ENCODE measurements around the gene KCND1.

KCND1 gene

GRCh38 chrX:48942895-48943294 lies 28.7 kb downstream of the KCND1 start:
- in situ Hi-C loops (cut with MboI; ENCODE audit: low pct_unique_long_range_greater_than_20kb, low sequenced_read_pairs, unreplicated experiment): no loop called here
- TF ChIP-seq CTCF (IDR thresholded peaks at IDR 0.05; ENCODE audit: extremely low read depth, insufficient read depth, missing control alignments): no peak
- no peak for DNase-seq (ENCODE audit: low spot score)

- no peak for DNase-seq (ENCODE audit: low spot score)
- in situ Hi-C loops (cut with MboI; ENCODE audit: low pct_unique_long_range_greater_than_20kb, low sequenced_read_pairs, unreplicated experiment): no loop called here
- TF ChIP-seq CTCF (IDR thresholded peaks at IDR 0.05; ENCODE audit: extremely low read depth, insufficient read depth, missing control alignments): no peak
Measured at GRCh38 chrX:48940404-48940955, 31.2 kb downstream of the KCND1 start.

- DNase-seq (ENCODE audit: low spot score): no peak
- TF ChIP-seq CTCF (IDR thresholded peaks at IDR 0.05; ENCODE audit: extremely low read depth, insufficient read depth, missing control alignments): no peak
- in situ Hi-C loops (cut with MboI; ENCODE audit: low pct_unique_long_range_greater_than_20kb, low sequenced_read_pairs, unreplicated experiment): no loop called here
Measured at GRCh38 chrX:48939524-48940228, 32.0 kb downstream of the KCND1 start.

- in situ Hi-C loops (cut with MboI; ENCODE audit: low pct_unique_long_range_greater_than_20kb, low sequenced_read_pairs, unreplicated experiment): no loop called here
- DNase-seq (ENCODE audit: low spot score): no peak
- TF ChIP-seq CTCF (IDR thresholded peaks at IDR 0.05; ENCODE audit: extremely low read depth, insufficient read depth, missing control alignments): no peak
Measured at GRCh38 chrX:48938721-48939425, 32.8 kb downstream of the KCND1 start.

GRCh38 chrX:48937054-48937907 lies 34.4 kb downstream of the KCND1 start:
- peak; percentile 50 for TF ChIP-seq CTCF (IDR thresholded peaks at IDR 0.05; ENCODE audit: extremely low read depth, insufficient read depth, missing control alignments)
- in situ Hi-C loops (cut with MboI; ENCODE audit: low pct_unique_long_range_greater_than_20kb, low sequenced_read_pairs, unreplicated experiment): no loop called here

GRCh38 chrX:48936429-48937053 lies 35.1 kb downstream of the KCND1 start:
- no peak for DNase-seq (ENCODE audit: low spot score)
- no peak for TF ChIP-seq CTCF (IDR thresholded peaks at IDR 0.05; ENCODE audit: extremely low read depth, insufficient read depth, missing control alignments)
- in situ Hi-C loops (cut with MboI; ENCODE audit: low pct_unique_long_range_greater_than_20kb, low sequenced_read_pairs, unreplicated experiment): no loop called here

More at GRCh38 chrX:48937054-48937907, 34.4 kb downstream of the KCND1 start:
- peak; percentile 70 for DNase-seq (ENCODE audit: low spot score)
